B cell (primary cell): ENCODE measurements around the gene XPC. TPM values are rescaled to one million over a fixed set of nuclear protein-coding genes. Genes with fewer than 3 reads are reported as not detected.

ENCODE experiments used
- ATAC-seq: fragments of 200-7000 bp; cut with Tn5 transposase; one replicate; pipeline ENCODE4 v1.10.0; 2021; ENCODE audit warnings: low read depth, mild to moderate bottlenecking, moderate number of reproducible peaks, moderate library complexity
- CTCF ChIA-PET: fragments of 350-600 bp; sonication (Branson Sonifier 250); formaldehyde crosslinking; loops from one replicate; lab custom pipeline; 2021; ENCODE audit warnings: antibody characterized with exemption, inconsistent platforms; lab: Charles Lee
- POLR2A ChIA-PET: fragments of 350-600 bp; sonication (Branson Sonifier 250); formaldehyde crosslinking; loops from one replicate; lab custom pipeline; 2021; ENCODE audit warnings: antibody characterized with exemption; lab: Charles Lee
- DNase-seq: peaks from one replicate; pipeline ENCODE4 v3.0.0; 2013
- H2AFZ ChIP-seq: 2 replicates; pipeline ENCODE4 v1.6.1; 2012; ENCODE audit warnings: mild to moderate bottlenecking, low read depth, low read length; ENCODE audit not compliant: insufficient read depth, poor library complexity, severe bottlenecking
- H3K27ac ChIP-seq, 2 donors: 1 replicate in 1 of 2; 2 replicates in 1 of 2; pipeline ENCODE4 v1.5.1; 2012 to 2013; ENCODE audit warnings: low read length in 2 of 2, mild to moderate bottlenecking in 2 of 2, moderate library complexity in 1 of 2
- H3K27me3 ChIP-seq, 4 experiments: fragments of 200-600 bp in 1 of 4; sonication (generic) in 1 of 4; replicated peaks in 1 of 4; 1 replicate in 2 of 4; 2 replicates in 2 of 4; pipeline versions ENCODE4 v1.6.1 to v1.7.0; 2013 to 2016; ENCODE audit warnings: low read length in 3 of 4, mild to moderate bottlenecking in 2 of 4, mixed read lengths in 1 of 4, moderate library complexity in 1 of 4; ENCODE audit not compliant: insufficient read depth in 4 of 4, control insufficient read depth in 3 of 4; ENCODE audit errors: control extremely low read depth in 1 of 4
- H3K36me3 ChIP-seq, 2 experiments: replicated peaks in 1 of 2; 1 replicate in 1 of 2; 2 replicates in 1 of 2; pipeline versions ENCODE4 v1.6.1 to v1.7.1; 2013; ENCODE audit warnings: low read length in 1 of 2; ENCODE audit not compliant: insufficient read depth in 2 of 2, control insufficient read depth in 1 of 2; ENCODE audit errors: control extremely low read depth in 1 of 2, extremely low read depth in 1 of 2
- H3K4me1 ChIP-seq, 2 donors: fragments of 200-600 bp in 1 of 2; sonication (generic) in 1 of 2; 1 replicate in 1 of 2; 2 replicates in 1 of 2; pipeline versions ENCODE4 v1.5.1 to v1.6.1; 2013 to 2017; ENCODE audit warnings: low read length in 2 of 2; ENCODE audit not compliant: control insufficient read depth in 2 of 2, insufficient read depth in 2 of 2
- H3K4me2 ChIP-seq: replicated peaks from 2 replicates; pipeline ENCODE3; 2012; ENCODE audit warnings: mild to moderate bottlenecking, low read depth, low read length; ENCODE audit not compliant: poor library complexity, severe bottlenecking
- H3K4me3 ChIP-seq, 5 experiments: fragments of 200-600 bp in 1 of 5; sonication (generic) in 1 of 5; 1 replicate in 3 of 5; 2 replicates in 2 of 5; pipeline versions ENCODE4 v1.5.1 to v1.7.0; 2011 to 2016; ENCODE audit warnings: low read length in 4 of 5, mild to moderate bottlenecking in 4 of 5, low read depth in 2 of 5, control low read depth in 1 of 5, moderate library complexity in 1 of 5; ENCODE audit not compliant: insufficient read depth in 1 of 5; ENCODE audit errors: control extremely low read depth in 1 of 5, extremely low read depth in 1 of 5
- H3K79me2 ChIP-seq: fragments of 200-600 bp; sonication (generic); one replicate; pipeline ENCODE4 v1.6.0; 2016; ENCODE audit warnings: low read length; ENCODE audit not compliant: control insufficient read depth, insufficient read depth
- H3K9ac ChIP-seq: fragments of 200-600 bp; sonication (generic); 2 replicates; pipeline ENCODE4 v1.6.1; 2017; ENCODE audit warnings: mild to moderate bottlenecking, low read length, moderate library complexity
- H3K9me3 ChIP-seq, 3 donors: one replicate each; pipeline versions ENCODE4 v1.6.1 to v1.7.1; 2013; ENCODE audit warnings: low read length in 2 of 3; ENCODE audit not compliant: control insufficient read depth in 2 of 3, insufficient read depth in 1 of 3; ENCODE audit errors: control extremely low read depth in 1 of 3
- H4K20me1 ChIP-seq: 2 replicates; pipeline ENCODE4 v1.6.0; 2012; ENCODE audit warnings: mild to moderate bottlenecking, low read length; ENCODE audit not compliant: insufficient read depth, control insufficient read depth, poor library complexity, severe bottlenecking
- H3K27ac Mint-ChIP-seq: one replicate; pipeline ENCODE4 v1.8.0; 2021; ENCODE audit warnings: mixed read lengths
- H3K27me3 Mint-ChIP-seq: one replicate; pipeline ENCODE4 v1.8.0; 2021; ENCODE audit warnings: mixed read lengths
- H3K4me1 Mint-ChIP-seq: one replicate; pipeline ENCODE4 v1.8.0; 2021; ENCODE audit warnings: mixed read lengths
- H3K4me3 Mint-ChIP-seq: one replicate; pipeline ENCODE4 v1.8.0; 2021; ENCODE audit warnings: mixed read lengths
- H3K9me3 Mint-ChIP-seq: one replicate; pipeline ENCODE4 v1.8.0; 2022; ENCODE audit warnings: mixed read lengths; ENCODE audit not compliant: insufficient read depth
- CTCF ChIP-seq: fragments of 200-600 bp; IDR thresholded peaks from one replicate; pipeline ENCODE4 v1.8.0; 2022; ENCODE audit warnings: antibody characterized with exemption, mild to moderate bottlenecking
- EZH2 ChIP-seq: IDR thresholded peaks from 2 replicates; pipeline ENCODE4 v1.6.1; 2012; ENCODE audit warnings: borderline replicate concordance, low read depth, mild to moderate bottlenecking, moderate library complexity, low read length; ENCODE audit not compliant: insufficient read depth, poor library complexity, severe bottlenecking
- WGBS: methylation state at CpG from one replicate; pipeline ENCODE4 v1.1.5; 2013; ENCODE audit warnings: missing lambda C conversion rate; ENCODE audit not compliant: insufficient coverage; 5-methylcytosine and 5-hydroxymethylcytosine counted together
- intact Hi-C: fragments of 100-400 bp; cut with micrococcal nuclease; formaldehyde crosslinking; loops from one replicate; pipeline ENCODE4 v1.10.0; 2022
- polyA plus RNA-seq: library from polyadenylated mRNA; depleted of rRNA; stranded (reverse); fragments of >200 nt; gene quantifications from 2 replicates; pipeline ENCODE4 v1.2.3, GENCODE V29; 2012
- total RNA-seq, 2 donors: library from RNA; stranded (reverse); fragments of 120-200 nt in 1 of 2; gene quantifications; 1 replicate in 1 of 2; 2 replicates in 1 of 2; pipeline versions ENCODE4 v1.2.3 to v1.2.4, GENCODE V29; 2013 to 2022

XPC gene
- total and polyA plus RNA-seq, 2 donors (not counting 1 experiment from before 2014, with no cell fraction given): 22.5 to 67.6 TPM

- intact Hi-C loops: no loop called here
- no CpG with 5 or more reads among the region's 2 CpGs for WGBS
- POLR2A ChIA-PET: no interaction called here
These were observed 7.8 kb downstream of the XPC start for GRCh38 chr3:14170531-14171159.

More at GRCh38 chr3:14170531-14171159, 7.8 kb downstream of the XPC start:
- Histone ChIP-seq H3K36me3 (peaks cover 0 to 73% of the 10 kb centered on the region in 2 experiments), H4K20me1 (no peaks in the 10 kb centered on the region), H2AFZ (no peak overlapping the region), H3K27ac (no peak overlapping the region), H3K27me3 (no peaks in the 10 kb centered on the region), H3K4me2 (no peak overlapping the region), H3K9me3 (no peaks in the 10 kb centered on the region), H3K4me1 (peaks cover 11 to 15% of the 10 kb centered on the region in 2 donors), H3K4me3 (no peak overlapping the region), H3K79me2 (peaks cover 63% of the 10 kb centered on the region), H3K9ac (no peak overlapping the region)
- TF ChIP-seq CTCF: no peak
- TF ChIP-seq EZH2: no peak
- CTCF ChIA-PET: interaction anchor here (1.1 kb wide), 1 partner anchor 25 kb away, joined by 3 read pairs; no protein-coding TSS in a partner anchor
- no peak overlapping the region for H3K4me3 Mint-ChIP-seq
- no peaks in the 10 kb centered on the region for H3K9me3 Mint-ChIP-seq
- no peak for DNase-seq
- H3K4me1 Mint-ChIP-seq: peaks cover 25% of the 10 kb centered on the region
- H3K27ac Mint-ChIP-seq: no peak overlapping the region
- no peaks in the 10 kb centered on the region for H3K27me3 Mint-ChIP-seq
- ATAC-seq: no peak
